CD4-positive, CD25-positive, alpha-beta regulatory T cell (primary cell): ENCODE data around the gene PLPP7. TPM values are rescaled to one million over a fixed set of nuclear protein-coding genes. Genes with fewer than 3 reads are reported as not detected.

ENCODE experiments used
- ATAC-seq, 2 donors: fragments of 150-1000 bp; cut with Tn5 transposase; one replicate each; pipeline ENCODE4 v1.10.0; 2021; ENCODE audit warnings: low read depth in 2 of 2, moderate number of reproducible peaks in 2 of 2, moderate library complexity in 1 of 2
- DNase-seq, 3 donors: peaks; one replicate each; pipeline versions ENCODE4 v3.0.0 to v3.0.0-alpha.2; 2012 to 2022; ENCODE audit warnings: mixed read lengths in 1 of 3
- H3K27ac ChIP-seq: one replicate; pipeline ENCODE4 v1.7.0; 2013; ENCODE audit warnings: mild to moderate bottlenecking, low read length; ENCODE audit not compliant: insufficient read depth, poor library complexity, severe bottlenecking
- H3K27me3 ChIP-seq: one replicate; pipeline ENCODE4 v1.7.0; 2013; ENCODE audit warnings: low read length; ENCODE audit not compliant: control insufficient read depth, insufficient read depth
- H3K36me3 ChIP-seq: one replicate; pipeline ENCODE4 v1.7.0; 2013; ENCODE audit warnings: mild to moderate bottlenecking, low read length, moderate library complexity; ENCODE audit not compliant: control insufficient read depth, insufficient read depth
- H3K4me1 ChIP-seq: 2 replicates; pipeline ENCODE4 v1.7.0; 2013; ENCODE audit warnings: mild to moderate bottlenecking, low read length; ENCODE audit not compliant: insufficient read depth, control insufficient read depth, poor library complexity, severe bottlenecking
- H3K4me3 ChIP-seq: one replicate; pipeline ENCODE4 v1.7.0; 2013; ENCODE audit warnings: low read depth, mild to moderate bottlenecking, low read length, moderate library complexity
- H3K9me3 ChIP-seq, 2 experiments: 1 replicate in 1 of 2; 2 replicates in 1 of 2; pipeline ENCODE4 v1.7.0; 2013; ENCODE audit warnings: low read length in 2 of 2, mild to moderate bottlenecking in 1 of 2, moderate library complexity in 1 of 2; ENCODE audit not compliant: control insufficient read depth in 2 of 2
- H3K27ac Mint-ChIP-seq, 3 donors: one replicate each; pipeline ENCODE4 v1.8.0; 2020 to 2022; ENCODE audit warnings: mild to moderate bottlenecking in 3 of 3, mixed read lengths in 3 of 3, moderate library complexity in 2 of 3
- H3K27me3 Mint-ChIP-seq: one replicate; pipeline ENCODE4 v1.8.0; 2022; ENCODE audit warnings: mild to moderate bottlenecking, mixed read lengths
- H3K36me3 Mint-ChIP-seq: one replicate; pipeline ENCODE4 v1.8.0; 2020; ENCODE audit warnings: mixed read lengths
- H3K4me1 Mint-ChIP-seq, 4 donors: one replicate each; pipeline ENCODE4 v1.8.0; 2020 to 2022; ENCODE audit warnings: mixed read lengths in 4 of 4, mild to moderate bottlenecking in 1 of 4
- H3K4me3 Mint-ChIP-seq, 4 donors: one replicate each; pipeline ENCODE4 v1.8.0; 2020 to 2022; ENCODE audit warnings: mild to moderate bottlenecking in 4 of 4, mixed read lengths in 4 of 4, moderate library complexity in 3 of 4
- H3K9me3 Mint-ChIP-seq, 7 donors: one replicate each; pipeline ENCODE4 v1.8.0; 2020 to 2022; ENCODE audit warnings: mixed read lengths in 7 of 7, mild to moderate bottlenecking in 3 of 7, moderate library complexity in 2 of 7
- polyA plus RNA-seq, 4 donors: library from polyadenylated mRNA; unstranded; fragments of 300-500 nt; fragmentation: Illumina TruSeq; gene quantifications; one replicate each; pipeline ENCODE4 v1.2.3, GENCODE V29; 2021
- total RNA-seq: library from RNA; stranded (reverse); gene quantifications from one replicate; pipeline ENCODE4 v1.2.3, GENCODE V29; 2022

The PLPP7 gene
- total and polyA plus RNA-seq, 5 donors from 2014 or later: not detected

DNA sequence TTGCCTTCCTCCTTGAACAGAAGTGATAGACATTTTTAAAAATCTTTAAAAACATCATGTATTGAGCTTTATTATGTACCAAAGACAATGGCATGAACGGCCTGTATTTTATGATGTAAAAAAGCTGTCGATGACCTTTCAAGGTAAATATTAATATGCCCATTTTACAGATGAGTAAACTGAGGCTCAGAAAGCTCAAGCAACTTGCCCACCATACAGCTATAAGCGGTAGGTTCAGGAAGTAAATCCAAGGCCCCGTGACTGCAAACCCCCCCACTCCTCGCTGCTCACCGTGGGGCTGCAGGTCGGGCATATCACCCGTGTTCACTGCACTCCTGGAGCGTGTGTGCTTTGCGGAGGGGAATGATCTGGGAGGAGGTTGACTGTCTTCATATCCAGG lies 3.4 kb downstream of the PLPP7 start:
- Mint-ChIP-seq H3K4me3 (no peak overlapping the region), H3K27ac (no peak overlapping the region), H3K36me3 (no peaks in the 10 kb centered on the region), H3K4me1 (peaks cover 0 to 1% (median 0%) of the 10 kb centered on the region in 4 donors), H3K9me3 (no peaks in the 10 kb centered on the region), H3K27me3 (no peaks in the 10 kb centered on the region)
- ATAC-seq (no peak), DNase-seq (no peak)
- Histone ChIP-seq H3K27me3 (no peaks in the 10 kb centered on the region), H3K9me3 (no peaks in the 10 kb centered on the region), H3K4me1 (no peaks in the 10 kb centered on the region), H3K27ac (no peak overlapping the region), H3K36me3 (no peaks in the 10 kb centered on the region), H3K4me3 (no peak overlapping the region)

DNA sequence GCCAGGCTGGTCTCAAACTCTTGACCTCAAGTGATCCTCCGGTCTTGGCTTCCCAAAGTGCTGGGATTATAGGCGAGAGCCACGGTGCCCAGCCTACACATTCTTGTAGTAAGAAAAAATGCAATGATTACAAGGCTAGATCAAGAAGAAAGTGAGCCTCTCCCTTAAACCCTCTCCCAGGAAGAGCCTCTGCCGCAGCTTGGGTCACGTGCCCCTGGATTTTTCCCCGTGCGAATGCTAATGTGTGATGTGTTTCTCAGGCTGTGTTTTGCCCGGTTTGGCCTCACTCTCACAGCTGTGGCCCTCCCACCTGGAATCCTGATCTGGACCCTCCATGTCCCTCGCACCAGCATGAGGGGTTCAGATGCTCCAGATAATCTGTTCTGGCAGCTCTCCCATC lies 6.9 kb downstream of the PLPP7 start:
- no peaks in the 10 kb centered on the region for H3K27me3 ChIP-seq
- no peaks in the 10 kb centered on the region for H3K9me3 Mint-ChIP-seq
- no peaks in the 10 kb centered on the region for H3K36me3 Mint-ChIP-seq
- H3K9me3 ChIP-seq: no peaks in the 10 kb centered on the region
- no peaks in the 10 kb centered on the region for H3K36me3 ChIP-seq
- ATAC-seq (no peak), DNase-seq (no peak)
- no peaks in the 10 kb centered on the region for H3K27me3 Mint-ChIP-seq
- peak overlapping the region in 1 of 3 donors; percentile 64 for H3K27ac Mint-ChIP-seq
- no peak overlapping the region for H3K4me3 ChIP-seq
- no peaks in the 10 kb centered on the region for H3K4me1 ChIP-seq
- H3K4me1 Mint-ChIP-seq: no peaks in the 10 kb centered on the region
- H3K4me3 Mint-ChIP-seq: no peak overlapping the region
- no peak overlapping the region for H3K27ac ChIP-seq

DNA sequence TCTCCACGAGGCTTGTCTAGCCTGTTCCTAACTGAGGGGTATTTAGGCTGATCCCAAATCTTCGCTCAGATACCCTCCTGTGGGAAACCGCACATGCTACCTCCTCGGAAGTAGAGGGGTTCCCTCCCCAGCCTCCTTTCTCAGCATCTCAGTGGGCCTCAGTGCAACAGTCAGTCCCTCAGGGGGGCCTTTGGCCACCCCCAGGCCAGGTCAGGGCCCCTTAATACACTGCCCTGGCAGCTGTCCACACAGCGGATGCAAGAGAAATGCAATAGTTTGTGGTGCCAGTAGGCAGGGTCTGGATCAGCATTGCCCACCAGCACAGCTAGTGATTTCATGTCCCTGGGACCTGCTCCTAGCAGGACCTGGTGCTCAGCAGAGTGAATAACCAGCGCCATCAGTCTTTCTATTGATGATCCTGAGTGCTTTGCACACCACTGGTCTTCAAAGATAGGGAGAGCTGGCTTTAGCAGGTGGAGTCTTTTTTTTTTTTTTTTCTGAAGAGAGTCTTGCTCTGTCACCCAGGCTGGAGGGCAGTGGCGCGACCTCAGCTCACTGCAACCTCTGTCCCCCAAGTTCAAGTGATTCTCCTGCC lies 7.5 kb downstream of the PLPP7 start:
- no peak for ATAC-seq
- no peaks in the 10 kb centered on the region for H3K4me1 Mint-ChIP-seq

DNA sequence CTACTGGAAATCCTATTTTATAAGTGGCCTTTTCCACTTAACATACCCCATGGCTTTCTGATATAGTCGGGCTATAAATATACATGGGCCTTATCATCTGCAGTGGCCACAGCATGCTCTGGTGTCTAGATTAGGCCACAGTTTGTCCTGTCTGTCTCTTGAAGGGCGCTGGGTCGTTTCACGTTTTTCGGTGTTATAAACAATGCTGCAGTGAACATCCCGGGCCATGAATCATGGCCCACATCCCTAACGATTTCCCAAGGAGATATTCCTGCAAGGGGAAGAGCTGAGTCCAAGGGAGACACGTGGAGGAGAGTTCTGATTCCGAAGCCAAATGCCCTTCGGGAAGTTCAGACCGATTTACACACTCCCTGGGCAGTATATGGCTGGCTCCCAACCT lies 8.4 kb downstream of the PLPP7 start:
- H3K27me3 ChIP-seq: no peaks in the 10 kb centered on the region
- H3K9me3 ChIP-seq: no peaks in the 10 kb centered on the region
- no peaks in the 10 kb centered on the region for H3K36me3 ChIP-seq
- no peaks in the 10 kb centered on the region for H3K4me1 Mint-ChIP-seq
- no peak for ATAC-seq
- H3K27me3 Mint-ChIP-seq: no peaks in the 10 kb centered on the region
- no peaks in the 10 kb centered on the region for H3K36me3 Mint-ChIP-seq
- H3K9me3 Mint-ChIP-seq: no peaks in the 10 kb centered on the region
- H3K4me3 Mint-ChIP-seq: peak overlapping the region in 1 of 4 donors; percentile 59
- no peak overlapping the region for H3K27ac Mint-ChIP-seq
- no peak overlapping the region for H3K4me3 ChIP-seq
- H3K27ac ChIP-seq: no peak overlapping the region
- no peak for DNase-seq
- H3K4me1 ChIP-seq: no peaks in the 10 kb centered on the region

More for the DNA sequence above, 7.5 kb downstream of the PLPP7 start:
- H3K36me3 ChIP-seq: no peaks in the 10 kb centered on the region
- no peaks in the 10 kb centered on the region for H3K36me3 Mint-ChIP-seq
- no peak overlapping the region for H3K27ac ChIP-seq
- H3K27me3 ChIP-seq: no peaks in the 10 kb centered on the region
- H3K27me3 Mint-ChIP-seq: no peaks in the 10 kb centered on the region
- no peak overlapping the region for H3K4me3 Mint-ChIP-seq
- H3K27ac Mint-ChIP-seq: peak overlapping the region in 1 of 3 donors; percentile 64
- no peaks in the 10 kb centered on the region for H3K9me3 Mint-ChIP-seq
- DNase-seq: no peak
- H3K4me3 ChIP-seq: no peak overlapping the region
- H3K4me1 ChIP-seq: no peaks in the 10 kb centered on the region
- H3K9me3 ChIP-seq: no peaks in the 10 kb centered on the region

DNA sequence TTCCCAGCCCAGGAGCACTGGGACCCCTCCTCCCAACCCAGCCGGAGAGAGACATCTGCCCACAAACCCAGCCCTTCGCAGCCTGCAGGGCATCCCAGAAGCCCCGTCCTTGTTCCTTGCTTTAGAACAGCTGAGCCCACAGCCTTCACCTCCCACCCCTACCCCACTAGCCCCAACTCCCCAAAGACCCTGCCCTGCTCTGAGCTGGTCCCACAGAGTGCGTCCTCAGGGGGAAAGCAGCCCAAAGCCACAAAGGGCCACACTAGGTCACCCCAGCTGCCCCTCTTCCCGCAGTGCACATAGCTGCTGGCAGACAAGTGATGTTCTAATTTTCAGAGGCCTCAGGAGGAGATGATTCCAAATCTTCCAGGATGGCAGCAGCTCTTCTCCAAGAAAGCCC lies 8.8 kb downstream of the PLPP7 start:
- Mint-ChIP-seq H3K9me3 (no peaks in the 10 kb centered on the region), H3K27ac (no peak overlapping the region), H3K4me3 (no peak overlapping the region), H3K36me3 (no peaks in the 10 kb centered on the region), H3K4me1 (no peaks in the 10 kb centered on the region), H3K27me3 (no peaks in the 10 kb centered on the region)
- Histone ChIP-seq H3K27me3 (no peaks in the 10 kb centered on the region), H3K4me1 (no peaks in the 10 kb centered on the region), H3K36me3 (no peaks in the 10 kb centered on the region), H3K9me3 (no peaks in the 10 kb centered on the region), H3K4me3 (no peak overlapping the region), H3K27ac (no peak overlapping the region)
- ATAC-seq (no peak), DNase-seq (no peak)

DNA sequence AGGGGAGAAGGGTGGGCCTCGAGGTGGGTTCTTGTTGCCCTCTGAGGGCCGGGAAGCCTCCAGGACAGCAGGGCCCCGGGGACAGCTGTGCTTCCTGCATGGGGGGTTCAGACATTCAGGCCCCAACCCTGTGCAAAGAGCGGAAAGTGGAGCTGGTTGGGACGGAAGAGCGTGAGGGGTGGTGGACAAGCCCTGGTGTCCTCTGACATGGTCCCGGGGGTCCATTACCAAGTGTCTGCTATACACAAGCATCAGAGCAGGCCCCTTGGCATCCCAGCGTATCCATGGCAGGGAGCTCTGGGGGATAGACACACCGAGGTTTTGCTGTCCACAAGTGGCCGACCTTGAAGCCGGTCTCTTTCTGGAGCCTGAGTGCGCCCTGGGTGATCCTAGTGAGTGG lies 9.3 kb downstream of the PLPP7 start:
- Histone ChIP-seq H3K4me3 (no peak overlapping the region), H3K4me1 (no peaks in the 10 kb centered on the region), H3K27me3 (no peaks in the 10 kb centered on the region), H3K36me3 (no peaks in the 10 kb centered on the region), H3K9me3 (no peaks in the 10 kb centered on the region), H3K27ac (no peak overlapping the region)
- H3K27me3 Mint-ChIP-seq: no peaks in the 10 kb centered on the region
- ATAC-seq (no peak), DNase-seq (no peak)
- H3K9me3 Mint-ChIP-seq: no peaks in the 10 kb centered on the region
- no peak overlapping the region for H3K4me3 Mint-ChIP-seq
- no peaks in the 10 kb centered on the region for H3K4me1 Mint-ChIP-seq
- no peak overlapping the region for H3K27ac Mint-ChIP-seq
- H3K36me3 Mint-ChIP-seq: no peaks in the 10 kb centered on the region

DNA sequence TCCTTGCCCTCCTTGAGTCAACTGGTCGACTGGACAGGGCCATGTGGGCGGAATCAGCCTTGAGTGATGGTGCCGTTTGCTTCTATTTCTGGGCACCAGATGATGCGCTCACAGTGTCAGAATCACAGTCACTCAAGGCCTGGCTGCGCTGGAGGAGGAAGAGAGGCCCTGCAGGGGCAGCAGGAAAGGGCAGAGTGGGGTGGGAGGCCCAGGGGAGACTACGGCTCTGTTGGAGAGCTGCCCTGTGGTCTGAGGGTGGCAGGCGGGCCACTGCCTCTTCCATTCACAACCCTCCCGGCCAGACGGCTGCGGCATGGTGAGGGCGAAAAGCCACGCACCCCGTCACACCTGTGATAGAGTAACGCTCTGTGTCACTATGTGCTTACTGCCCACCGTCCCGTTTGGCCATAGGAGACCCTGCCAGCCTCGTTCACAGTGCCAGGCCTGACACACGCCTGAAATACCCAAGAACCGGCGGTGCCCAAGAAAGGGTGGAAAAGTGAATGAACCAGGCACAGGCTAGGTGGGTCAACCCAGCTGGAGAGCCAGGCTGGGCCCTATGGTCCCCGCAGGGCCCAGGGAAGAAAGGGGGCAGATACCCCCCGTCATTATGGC lies 9.9 kb downstream of the PLPP7 start:
- Histone ChIP-seq H3K4me1 (no peaks in the 10 kb centered on the region), H3K9me3 (no peaks in the 10 kb centered on the region), H3K4me3 (no peak overlapping the region), H3K27ac (no peak overlapping the region), H3K27me3 (no peaks in the 10 kb centered on the region), H3K36me3 (no peaks in the 10 kb centered on the region)
- no peak overlapping the region for H3K4me3 Mint-ChIP-seq
- DNase-seq (no peak), ATAC-seq (no peak)
- no peak overlapping the region for H3K27ac Mint-ChIP-seq
- H3K27me3 Mint-ChIP-seq: no peaks in the 10 kb centered on the region
- H3K36me3 Mint-ChIP-seq: no peaks in the 10 kb centered on the region
- no peaks in the 10 kb centered on the region for H3K4me1 Mint-ChIP-seq
- no peaks in the 10 kb centered on the region for H3K9me3 Mint-ChIP-seq

DNA sequence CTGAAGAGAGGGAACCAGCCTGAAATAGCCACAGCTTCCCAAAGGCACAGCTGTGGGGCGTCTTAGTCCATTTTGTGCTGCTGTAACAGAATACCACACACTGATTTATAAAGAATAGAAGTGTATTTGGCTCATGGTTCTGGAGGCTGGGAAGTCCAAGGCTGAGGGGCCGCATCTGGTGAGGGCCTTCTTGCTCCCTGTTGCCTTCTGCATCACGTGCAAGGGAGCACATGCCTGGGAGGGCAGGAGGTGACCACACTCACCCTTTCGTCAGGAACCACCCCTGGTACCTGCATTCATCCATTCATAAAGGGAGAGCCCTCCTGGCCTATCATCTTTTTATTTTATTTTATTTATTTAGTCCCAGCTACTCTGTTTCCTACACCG lies 10.4 kb downstream of the PLPP7 start:
- Mint-ChIP-seq H3K27me3 (no peaks in the 10 kb centered on the region), H3K4me3 (no peak overlapping the region), H3K9me3 (no peaks in the 10 kb centered on the region), H3K36me3 (no peaks in the 10 kb centered on the region), H3K27ac (no peak overlapping the region), H3K4me1 (no peaks in the 10 kb centered on the region)
- H3K4me1 ChIP-seq: no peaks in the 10 kb centered on the region
- H3K27ac ChIP-seq: no peak overlapping the region
- no peaks in the 10 kb centered on the region for H3K9me3 ChIP-seq
- ATAC-seq (no peak), DNase-seq (no peak)
- H3K4me3 ChIP-seq: no peak overlapping the region
- H3K36me3 ChIP-seq: no peaks in the 10 kb centered on the region
- no peaks in the 10 kb centered on the region for H3K27me3 ChIP-seq
